SH-SY5Y (cell line): ENCODE results near the gene GLI3.

ENCODE experiments used
- GATA2 ChIP-seq: IDR thresholded peaks from 2 replicates; pipeline ENCODE4 v1.6.1; 2011; ENCODE audit warnings: mild to moderate bottlenecking, low read depth, low read length
- GATA3 ChIP-seq: IDR thresholded peaks from 2 replicates; pipeline ENCODE4 v1.6.1; 2011; ENCODE audit warnings: low read depth, mild to moderate bottlenecking, low read length, moderate library complexity

The GLI3 gene

DNA sequence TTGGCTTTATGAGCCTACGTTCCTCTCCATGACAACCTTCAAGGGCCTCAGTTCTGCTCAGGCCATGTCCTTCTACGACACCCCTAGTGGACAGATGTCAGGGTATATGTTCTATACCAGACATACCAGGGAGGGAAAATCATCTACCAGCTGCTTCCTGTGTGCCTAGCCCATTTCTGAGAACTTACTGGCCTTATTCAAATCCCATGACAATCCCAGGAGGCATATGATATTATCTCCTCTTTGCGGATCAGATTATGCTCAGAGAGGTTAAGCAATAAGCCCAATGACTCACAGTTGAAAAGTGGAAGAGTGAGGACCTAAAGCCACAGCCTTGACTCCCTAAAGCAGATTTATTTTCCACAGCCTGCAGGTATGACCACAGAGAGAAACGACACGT, 139.3 kb downstream of the GLI3 start:
- TF ChIP-seq GATA2, result no peak
- no peak for TF ChIP-seq GATA3

GRCh38 chr7:42096681-42097561, 140.1 kb downstream of the GLI3 start:
- TF ChIP-seq GATA3 (no peak), GATA2 (no peak)

- TF ChIP-seq GATA2, result no peak
- no peak for TF ChIP-seq GATA3
Observed at GRCh38 chr7:42096268-42096667, 140.7 kb downstream of the GLI3 start.

GRCh38 chr7:42095791-42096190, 141.2 kb downstream of the GLI3 start:
- no peak for TF ChIP-seq GATA2
- TF ChIP-seq GATA3, result no peak

GRCh38 chr7:42093349-42093905, 143.6 kb downstream of the GLI3 start:
- TF ChIP-seq GATA3 (no peak), GATA2 (no peak)

GRCh38 chr7:42091461-42092291, 145.3 kb downstream of the GLI3 start:
- no peak for TF ChIP-seq GATA2
- no peak for TF ChIP-seq GATA3

DNA sequence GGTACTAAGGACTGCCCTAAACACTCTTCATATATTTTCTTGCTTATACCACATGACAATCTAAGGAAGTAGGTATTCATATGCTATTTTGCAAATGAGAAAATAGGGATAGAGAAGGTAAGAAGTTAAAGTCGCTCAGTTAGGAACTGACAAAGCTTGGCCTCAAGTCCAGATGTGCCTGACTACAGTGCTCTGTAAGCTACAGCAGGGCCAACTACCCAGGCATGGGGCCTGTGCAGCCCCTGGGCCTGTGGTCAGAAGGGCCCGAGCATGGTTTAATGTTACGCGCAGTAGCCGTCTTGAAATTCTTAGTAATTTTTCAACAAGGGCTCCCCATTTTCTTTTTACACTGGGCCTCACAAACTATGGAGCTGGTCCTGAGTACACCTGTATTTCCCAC, 146.2 kb downstream of the GLI3 start:
- TF ChIP-seq GATA3 (no peak), GATA2 (no peak)

GRCh38 chr7:42090056-42090455, 147.0 kb downstream of the GLI3 start:
- TF ChIP-seq GATA2 (no peak), GATA3 (no peak)

DNA sequence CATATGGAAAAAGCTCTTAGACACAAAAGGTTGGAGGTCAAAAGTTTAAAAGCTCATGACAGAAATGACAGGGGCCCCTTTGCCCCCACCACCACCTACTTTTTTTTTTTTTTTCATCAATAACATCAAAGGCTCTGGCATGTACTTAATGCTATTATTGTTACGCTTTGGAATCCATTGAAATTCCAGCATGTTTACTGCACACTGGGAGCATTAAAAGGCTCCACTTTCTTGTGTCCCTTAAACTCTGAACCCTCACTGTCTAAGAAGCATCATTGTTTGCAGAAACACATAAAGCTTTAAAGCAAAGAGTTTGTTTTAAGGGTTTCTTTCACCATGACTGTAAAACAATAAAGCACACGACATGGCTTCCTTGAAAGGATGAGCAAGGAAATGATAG, 149.4 kb downstream of the GLI3 start:
- TF ChIP-seq GATA2, result no peak
- no peak for TF ChIP-seq GATA3

- TF ChIP-seq GATA3, result no peak
- no peak for TF ChIP-seq GATA2
Observed at GRCh38 chr7:42085531-42085930, 151.5 kb downstream of the GLI3 start.

DNA sequence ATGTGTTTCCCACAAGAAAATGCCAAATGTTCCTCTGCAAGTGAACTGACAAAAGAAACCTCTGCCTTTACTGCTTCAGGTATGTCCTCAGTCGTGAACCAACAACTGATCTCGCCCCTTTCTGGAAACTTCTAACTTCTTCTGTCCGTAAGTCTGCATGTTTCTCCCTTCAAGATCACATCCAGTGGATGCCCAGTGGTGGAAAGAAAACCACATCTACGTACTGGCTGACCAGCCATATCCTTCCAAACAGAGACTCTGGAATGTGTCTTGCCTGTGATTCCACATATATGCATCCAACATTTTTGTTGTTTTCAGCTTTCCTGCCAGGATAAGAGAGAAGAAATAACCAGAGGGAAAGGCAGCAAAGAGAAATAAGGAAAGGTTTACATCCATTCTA, 152.7 kb downstream of the GLI3 start:
- TF ChIP-seq GATA2 (no peak), GATA3 (no peak)

DNA sequence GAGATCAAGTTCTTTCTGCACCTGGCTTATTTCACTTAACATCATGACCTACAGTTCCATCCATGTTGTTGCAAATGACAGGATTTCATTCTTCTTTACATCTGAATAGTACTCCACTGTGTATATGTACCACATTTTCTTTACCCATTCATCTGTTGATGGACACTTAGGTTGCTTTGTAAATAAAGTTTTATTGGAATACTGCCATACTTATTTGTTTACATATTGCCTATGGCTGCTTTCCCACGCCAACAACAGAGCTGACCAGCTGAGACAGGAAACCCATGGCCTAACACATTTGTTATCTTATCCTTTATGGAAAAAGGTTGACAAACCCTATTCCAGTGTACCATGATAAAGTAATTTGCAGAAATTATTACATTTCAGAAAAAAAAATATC, 153.7 kb downstream of the GLI3 start:
- TF ChIP-seq GATA3 (no peak), GATA2 (no peak)

- TF ChIP-seq GATA3, result no peak
- TF ChIP-seq GATA2, result no peak
Observed at GRCh38 chr7:42082144-42082543, 154.9 kb downstream of the GLI3 start.

- TF ChIP-seq GATA2 (no peak), GATA3 (no peak)
Observed at GRCh38 chr7:42081671-42082070, 155.3 kb downstream of the GLI3 start.
